MCF 10A (cell line): ENCODE measurements around the gene SIVA1. TPM values are rescaled to one million over a fixed set of nuclear protein-coding genes. Genes with fewer than 3 reads are reported as not detected.
A peak's percentile ranks its signal among the peaks of the same experiment; 100 is the strongest.

Experiments used
- BruUV-seq: library from RNA; stranded (reverse); fragments of 400-500 nt; replicated peaks from 2 replicates; lab custom pipeline; 2021; lab: Mats Ljungman, UMichigan
- CTCF ChIA-PET: fragments of 300-600 bp; sonication (Branson Sonifier 250); formaldehyde crosslinking; extraction: SDS; loops from one replicate; lab custom pipeline; 2021; ENCODE audit warnings: antibody characterized with exemption, inconsistent platforms; lab: Yijun Ruan, JAX
- POLR2A ChIA-PET: fragments of 300-600, 350-650 bp; sonication (Branson Sonifier 250); formaldehyde crosslinking; extraction: SDS; loops from one replicate; lab custom pipeline; 2020; ENCODE audit warnings: antibody characterized with exemption, inconsistent platforms; lab: Yijun Ruan, JAX
- DNase-seq: peaks from one replicate; pipeline ENCODE4 v3.0.0-alpha.2; 2018; ENCODE audit not compliant: unreplicated experiment
- H3K27ac Mint-ChIP-seq: one replicate; pipeline ENCODE4 v1.8.0; 2022; ENCODE audit warnings: mild to moderate bottlenecking, low read depth, mixed read lengths; ENCODE audit not compliant: unreplicated experiment
- H3K27me3 Mint-ChIP-seq: one replicate; pipeline ENCODE4 v1.8.0; 2022; ENCODE audit warnings: mixed read lengths; ENCODE audit not compliant: insufficient read depth, unreplicated experiment
- H3K36me3 Mint-ChIP-seq: one replicate; pipeline ENCODE4 v1.8.0; 2022; ENCODE audit warnings: mild to moderate bottlenecking, moderate library complexity, mixed read lengths; ENCODE audit not compliant: insufficient read depth, unreplicated experiment
- H3K4me1 Mint-ChIP-seq: one replicate; pipeline ENCODE4 v1.8.0; 2022; ENCODE audit warnings: mixed read lengths; ENCODE audit not compliant: insufficient read depth, unreplicated experiment
- H3K4me3 Mint-ChIP-seq: one replicate; pipeline ENCODE4 v1.8.0; 2022; ENCODE audit warnings: mild to moderate bottlenecking, moderate library complexity, mixed read lengths; ENCODE audit not compliant: unreplicated experiment
- H3K9me3 Mint-ChIP-seq: one replicate; pipeline ENCODE4 v1.8.0; 2022; ENCODE audit warnings: mixed read lengths; ENCODE audit not compliant: unreplicated experiment
- CTCF ChIP-seq: fragments of 200-600 bp; IDR thresholded peaks from one replicate; pipeline ENCODE4 v1.8.0; 2022; ENCODE audit warnings: antibody characterized with exemption, mild to moderate bottlenecking; ENCODE audit not compliant: unreplicated experiment
- intact Hi-C: fragments of 100-400 bp; cut with micrococcal nuclease; formaldehyde crosslinking; loops from 2 replicates; pipeline ENCODE4 v1.14.1; 2022
- total RNA-seq: library from RNA; stranded (reverse); gene quantifications from 2 replicates; pipeline ENCODE4 v1.2.3, GENCODE V29; 2022

SIVA1 gene
- total RNA-seq, 1 experiment from 2014 or later = 63.3 TPM

GRCh38 chr14:104788873-104789663, 36.1 kb downstream of the SIVA1 start:
- intact Hi-C loops = no loop called here

GRCh38 chr14:104789752-104790743, 37.1 kb downstream of the SIVA1 start:
- intact Hi-C loops = no loop called here
- no peak for TF ChIP-seq CTCF
- no peaks in the 10 kb centered on the region for H3K27me3 Mint-ChIP-seq
- H3K4me3 Mint-ChIP-seq = no peak overlapping the region
- H3K36me3 Mint-ChIP-seq = peaks cover 5% of the 10 kb centered on the region
- no peak overlapping the region for H3K27ac Mint-ChIP-seq
- peaks cover 33% of the 10 kb centered on the region for H3K4me1 Mint-ChIP-seq
- H3K9me3 Mint-ChIP-seq = no peaks in the 10 kb centered on the region
- POLR2A ChIA-PET = no interaction called here
- no peak for DNase-seq
- BruUV-seq = no TSS peak
- CTCF ChIA-PET = interaction anchor here (0.5 to 1.5 kb wide), 5 partner anchors 21 to 748 kb away, joined by 3 to 11 read pairs (median 3); no protein-coding TSS in a partner anchor

More at GRCh38 chr14:104788873-104789663, 36.1 kb downstream of the SIVA1 start:
- Mint-ChIP-seq H3K27ac (no peak overlapping the region), H3K4me3 (no peak overlapping the region), H3K9me3 (no peaks in the 10 kb centered on the region), H3K36me3 (peaks cover 5% of the 10 kb centered on the region), H3K4me1 (peaks cover 27% of the 10 kb centered on the region), H3K27me3 (no peaks in the 10 kb centered on the region)
- CTCF ChIA-PET = interaction anchor here (0.6 to 1.5 kb wide), 3 partner anchors 20 to 56 kb away, joined by 3 to 11 read pairs (median 3); no protein-coding TSS in a partner anchor
- POLR2A ChIA-PET = no interaction called here
- no peak for DNase-seq
- no TSS peak for BruUV-seq
- no peak for TF ChIP-seq CTCF

- intact Hi-C loops = no loop called here
- Mint-ChIP-seq H3K36me3 (peaks cover 5% of the 10 kb centered on the region), H3K9me3 (no peaks in the 10 kb centered on the region), H3K27ac (peak overlapping the region; percentile 19), H3K4me1 (peaks cover 33% of the 10 kb centered on the region), H3K4me3 (peak overlapping the region; percentile 29), H3K27me3 (no peaks in the 10 kb centered on the region)
- CTCF ChIA-PET = interaction anchor here (1.4 kb wide), 1 partner anchor 22 kb away, joined by 8 read pairs; no protein-coding TSS in a partner anchor
- POLR2A ChIA-PET = interaction anchor here (1.2 to 1.8 kb wide), 2 partner anchors 10 to 28 kb away, joined by 3 to 6 read pairs; partner anchors contain the start of gene ZBTB42
- no peak for DNase-seq
- TF ChIP-seq CTCF = no peak
- BruUV-seq = no TSS peak
Measured at GRCh38 chr14:104791425-104791824, 38.5 kb downstream of the SIVA1 start.
